Endothelial cell (in vitro differentiated cells): ENCODE measurements around the gene CFAP58. TPM values are rescaled to one million over a fixed set of nuclear protein-coding genes. Genes with fewer than 3 reads are reported as not detected.

Source experiments
- DNase-seq: peaks from one replicate; pipeline ENCODE4 v3.0.0; 2021; ENCODE audit warnings: low spot score
- H3K27ac Mint-ChIP-seq: one replicate; pipeline ENCODE4 v1.8.0; 2021; ENCODE audit warnings: mixed read lengths, inconsistent platforms; ENCODE audit not compliant: unreplicated experiment
- H3K27me3 Mint-ChIP-seq: one replicate; pipeline ENCODE4 v1.8.0; 2021; ENCODE audit warnings: mild to moderate bottlenecking, moderate library complexity, mixed read lengths, inconsistent platforms; ENCODE audit not compliant: unreplicated experiment
- H3K36me3 Mint-ChIP-seq: one replicate; pipeline ENCODE4 v1.8.0; 2021; ENCODE audit warnings: mild to moderate bottlenecking, low read depth, mixed read lengths, inconsistent platforms; ENCODE audit not compliant: unreplicated experiment
- H3K4me1 Mint-ChIP-seq: one replicate; pipeline ENCODE4 v1.8.0; 2021; ENCODE audit warnings: mild to moderate bottlenecking, mixed read lengths, inconsistent platforms; ENCODE audit not compliant: unreplicated experiment
- H3K4me3 Mint-ChIP-seq: one replicate; pipeline ENCODE4 v1.8.0; 2021; ENCODE audit warnings: mild to moderate bottlenecking, mixed read lengths, inconsistent platforms; ENCODE audit not compliant: unreplicated experiment
- H3K9me3 Mint-ChIP-seq: one replicate; pipeline ENCODE4 v1.8.0; 2021; ENCODE audit warnings: mixed read lengths, inconsistent platforms; ENCODE audit not compliant: unreplicated experiment
- CTCF ChIP-seq: fragments of 200-600 bp; sonication (generic); IDR thresholded peaks from one replicate; pipeline ENCODE4 v1.5.0; 2021; ENCODE audit warnings: antibody characterized with exemption; ENCODE audit not compliant: unreplicated experiment
- total RNA-seq: library from RNA; stranded (reverse); fragmentation: NEBNext Ultra II Directional; extraction: Animal tissue kit (Norgen Biotek cat#: 25700); gene quantifications from one replicate; pipeline ENCODE4 v1.2.1, GENCODE V29; 2021; ENCODE audit not compliant: unreplicated experiment

CFAP58 gene
- total RNA-seq, 1 donor from 2014 or later: 0.28 TPM

GRCh38 chr10:104498347-104499081, 144.9 kb downstream of the CFAP58 start:
- no peak overlapping the region for H3K27ac Mint-ChIP-seq
- no peak for TF ChIP-seq CTCF

GRCh38 chr10:104501449-104501848, 147.8 kb downstream of the CFAP58 start:
- TF ChIP-seq CTCF: no peak

More at GRCh38 chr10:104498347-104499081, 144.9 kb downstream of the CFAP58 start:
- Mint-ChIP-seq H3K9me3 (no peaks in the 10 kb centered on the region), H3K36me3 (no peaks in the 10 kb centered on the region), H3K27me3 (no peaks in the 10 kb centered on the region), H3K4me3 (no peak overlapping the region), H3K4me1 (no peaks in the 10 kb centered on the region)
- no peak for DNase-seq

GRCh38 chr10:104501864-104502579, 148.4 kb downstream of the CFAP58 start:
- Mint-ChIP-seq H3K4me3 (no peak overlapping the region), H3K27ac (no peak overlapping the region), H3K9me3 (no peaks in the 10 kb centered on the region), H3K27me3 (no peaks in the 10 kb centered on the region), H3K36me3 (no peaks in the 10 kb centered on the region), H3K4me1 (no peaks in the 10 kb centered on the region)
- no peak for DNase-seq
- TF ChIP-seq CTCF: no peak

More at GRCh38 chr10:104501449-104501848, 147.8 kb downstream of the CFAP58 start:
- H3K36me3 Mint-ChIP-seq: no peaks in the 10 kb centered on the region
- H3K9me3 Mint-ChIP-seq: no peaks in the 10 kb centered on the region
- H3K27me3 Mint-ChIP-seq: no peaks in the 10 kb centered on the region
- H3K4me3 Mint-ChIP-seq: no peak overlapping the region
- no peak for DNase-seq
- no peak overlapping the region for H3K27ac Mint-ChIP-seq
- no peaks in the 10 kb centered on the region for H3K4me1 Mint-ChIP-seq

GRCh38 chr10:104502907-104503306, 149.3 kb downstream of the CFAP58 start:
- Mint-ChIP-seq H3K27me3 (no peaks in the 10 kb centered on the region), H3K36me3 (no peaks in the 10 kb centered on the region), H3K27ac (no peak overlapping the region), H3K4me1 (no peaks in the 10 kb centered on the region), H3K9me3 (no peaks in the 10 kb centered on the region), H3K4me3 (no peak overlapping the region)
- TF ChIP-seq CTCF: no peak
- DNase-seq: no peak

Other genes starting within 250 kb of the CFAP58 start
- 8.8 TPM for gene SFR1, start 231.7 kb upstream of the CFAP58 start, total RNA-seq
- 0.56 TPM for gene CFAP43, start 121.5 kb upstream of the CFAP58 start, total RNA-seq
- 121 TPM for gene GSTO1, start 98.9 kb upstream of the CFAP58 start, total RNA-seq
- 5.9 TPM for gene GSTO2, start 84.6 kb upstream of the CFAP58 start, total RNA-seq
- 16.3 TPM for gene ITPRIP, start 15.4 kb upstream of the CFAP58 start, total RNA-seq